HL-60 (cell line): ENCODE measurements around the gene TANGO2.

Experiments used
- POLR2AphosphoS5 ChIP-seq: IDR thresholded peaks from 2 replicates; pipeline ENCODE4 v1.6.1; 2012; ENCODE audit warnings: low read depth
- REST ChIP-seq: IDR thresholded peaks from 2 replicates; pipeline ENCODE4 v1.6.1; 2012; ENCODE audit warnings: low read depth; ENCODE audit not compliant: insufficient replicate concordance

GRCh38 chr22:20083891-20084546, 63.1 kb downstream of the TANGO2 start:
- TF ChIP-seq REST: no peak
- TF ChIP-seq POLR2AphosphoS5: no peak
